Esophagus (tissue), 2 donors: ENCODE results near the gene DMRTA2. TPM values are rescaled to one million over a fixed set of nuclear protein-coding genes. Genes with fewer than 3 reads are reported as not detected.

Experiments
- H3K27ac ChIP-seq, 2 donors: one replicate each; pipeline ENCODE4 v1.5.1; 2013; ENCODE audit warnings: low read depth in 2 of 2, mild to moderate bottlenecking in 2 of 2, inconsistent platforms in 1 of 2, low read length in 1 of 2, moderate library complexity in 1 of 2
- H3K27me3 ChIP-seq, 2 donors: one replicate each; pipeline ENCODE4 v1.6.1; 2013; ENCODE audit warnings: low read length in 2 of 2, control low read depth in 1 of 2, mild to moderate bottlenecking in 1 of 2; ENCODE audit not compliant: insufficient read depth in 2 of 2, control insufficient read depth in 1 of 2
- H3K36me3 ChIP-seq, 2 donors: one replicate each; pipeline ENCODE4 v1.6.1; 2013; ENCODE audit warnings: low read length in 1 of 2; ENCODE audit not compliant: control insufficient read depth in 2 of 2, insufficient read depth in 2 of 2
- H3K4me1 ChIP-seq, 2 donors: one replicate each; pipeline ENCODE4 v1.6.1; 2013; ENCODE audit warnings: low read length in 1 of 2; ENCODE audit not compliant: control insufficient read depth in 2 of 2, insufficient read depth in 2 of 2
- H3K4me3 ChIP-seq, 2 donors: one replicate each; pipeline ENCODE4 v1.5.1; 2013; ENCODE audit warnings: low read length in 2 of 2, mild to moderate bottlenecking in 2 of 2, low read depth in 1 of 2, moderate library complexity in 1 of 2
- H3K9me3 ChIP-seq, 2 donors: one replicate each; pipeline ENCODE4 v1.6.1; 2013; ENCODE audit warnings: mild to moderate bottlenecking in 2 of 2, low read depth in 1 of 2, low read length in 1 of 2, moderate library complexity in 1 of 2; ENCODE audit not compliant: control insufficient read depth in 2 of 2, insufficient read depth in 1 of 2
- WGBS, 2 donors: extraction: QIAGEN DNeasy Blood & Tissue Kit; methylation state at CpG; one replicate each; pipeline ENCODE4 v1.1.7; 2013; 5-methylcytosine and 5-hydroxymethylcytosine counted together
- polyA plus RNA-seq, 2 donors: library from polyadenylated mRNA; stranded (reverse); fragments of 200-250 nt; gene quantifications; one replicate each; pipeline ENCODE4 v1.2.3, GENCODE V29; 2013
- donor health status: healthy with polysubstance abuse.
- donor health status: Bipolar disorder and iron deficiency.

DMRTA2 gene
- polyA plus RNA-seq, 2 donors = 0.98 to 1.5 TPM

DNA sequence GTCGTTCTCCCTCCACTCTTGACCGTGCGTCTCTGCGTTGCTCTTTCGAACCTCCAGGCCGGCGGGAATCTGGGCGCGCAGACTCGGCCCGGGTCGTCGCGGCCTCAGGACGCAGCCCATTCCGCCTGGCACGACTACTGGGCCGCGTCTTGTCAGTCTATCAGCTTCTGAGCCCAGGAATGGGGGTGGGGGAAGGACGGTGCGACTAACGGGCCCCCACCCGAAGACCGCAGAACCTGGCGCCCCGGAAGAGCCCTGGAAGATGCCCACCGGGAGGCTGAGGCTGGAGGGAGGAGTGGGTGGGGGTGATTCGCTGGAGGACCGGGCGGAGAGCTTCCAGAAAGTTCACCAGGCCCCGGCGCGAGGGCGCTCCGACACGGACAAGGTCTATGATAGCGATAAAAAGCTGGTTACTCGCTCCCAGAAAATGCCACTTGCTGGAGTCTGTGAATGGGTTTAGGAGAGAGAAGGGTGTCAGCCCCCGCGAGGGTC lies 1.7 kb upstream of the DMRTA2 start:
- Histone ChIP-seq H3K4me1 (peaks cover 3 to 17% of the 10 kb centered on the region in 2 donors), H3K27ac (no peak overlapping the region), H3K36me3 (no peaks in the 10 kb centered on the region)

DNA sequence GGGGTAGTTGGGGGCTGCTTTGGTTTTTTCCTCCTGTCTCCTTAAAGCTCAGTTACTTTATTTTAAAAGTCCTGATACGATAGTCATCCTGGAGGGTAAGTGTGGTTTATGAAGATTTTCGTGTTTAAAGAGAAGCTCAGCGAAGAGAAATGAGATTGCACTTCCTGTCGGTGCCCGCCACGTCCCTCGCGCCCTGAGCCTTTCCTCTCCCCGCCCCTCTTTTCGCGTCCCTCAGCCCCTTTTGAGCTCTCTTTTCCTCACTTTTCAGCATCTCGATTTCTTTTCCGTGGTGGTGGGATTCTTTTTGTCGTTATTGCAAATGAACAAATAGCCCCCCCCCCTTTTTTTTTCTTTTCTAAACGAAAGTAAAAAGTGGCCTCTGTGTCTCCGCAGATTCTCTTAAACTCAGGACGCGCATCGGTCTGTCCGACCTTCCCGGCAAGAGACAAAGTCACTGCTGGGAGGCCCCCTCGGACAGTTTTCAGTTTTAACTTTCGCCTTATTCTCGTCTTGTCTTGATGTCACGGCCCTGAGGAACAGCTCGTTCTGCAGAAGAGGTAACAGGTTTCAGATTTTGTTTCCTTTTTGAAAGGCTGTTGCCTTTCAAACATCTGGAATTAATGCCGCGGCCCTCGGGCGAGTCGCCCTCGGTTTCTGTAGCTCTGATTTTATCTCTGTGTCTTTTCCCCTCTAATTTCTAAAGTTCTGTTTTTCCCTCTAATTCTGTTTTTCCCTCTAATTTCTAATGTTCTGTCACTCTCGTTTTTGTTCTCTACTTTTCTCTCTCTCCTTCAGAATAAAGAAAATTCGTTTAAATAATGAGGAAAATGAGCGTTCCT lies 1.0 kb upstream of the DMRTA2 start:
- H3K27me3 ChIP-seq = peaks cover 0 to 37% of the 10 kb centered on the region in 2 donors
- H3K4me1 ChIP-seq = peaks cover 3 to 17% of the 10 kb centered on the region in 2 donors
- peak overlapping the region; percentile 52 to 65 for H3K4me3 ChIP-seq
- no peak overlapping the region for H3K27ac ChIP-seq
- 4 to 6% methylated on average over 35 of the region's 35 CpGs for WGBS, 2 donors
- no peaks in the 10 kb centered on the region for H3K36me3 ChIP-seq
- H3K9me3 ChIP-seq = peaks cover 0 to 10% of the 10 kb centered on the region in 2 donors

More for the DNA sequence above, 1.7 kb upstream of the DMRTA2 start:
- WGBS, 2 donors = 11 to 15% methylated on average over 40 of the region's 40 CpGs
- Histone ChIP-seq H3K9me3 (peaks cover 0 to 10% of the 10 kb centered on the region in 2 donors), H3K27me3 (peaks cover 0 to 37% of the 10 kb centered on the region in 2 donors), H3K4me3 (peak overlapping the region; percentile 38 to 65)

DNA sequence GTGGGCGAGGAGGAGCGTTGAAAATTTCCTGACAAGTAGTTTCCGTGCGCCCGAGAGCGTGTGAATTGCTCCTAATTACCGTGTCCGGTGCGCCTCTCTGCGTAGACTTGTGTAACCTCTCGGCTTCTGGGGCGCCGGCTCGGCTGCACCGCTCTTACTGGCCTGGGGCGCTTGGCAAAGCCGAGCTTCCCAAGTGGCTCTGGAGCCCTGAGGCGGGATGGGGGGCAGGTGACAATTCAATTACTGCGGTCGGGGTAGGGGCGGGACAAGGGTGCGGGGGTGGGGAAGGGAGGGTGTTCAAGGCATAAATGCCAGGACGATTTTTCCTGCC lies 392 bp upstream of the DMRTA2 start:
- Histone ChIP-seq H3K27ac (no peak overlapping the region), H3K27me3 (peaks cover 0 to 37% of the 10 kb centered on the region in 2 donors), H3K4me1 (peaks cover 3 to 17% of the 10 kb centered on the region in 2 donors), H3K36me3 (no peaks in the 10 kb centered on the region), H3K4me3 (peak overlapping the region; percentile 52 to 65), H3K9me3 (peaks cover 0 to 11% of the 10 kb centered on the region in 2 donors)
- 2 to 5% methylated on average over 23 of the region's 23 CpGs for WGBS, 2 donors

DNA sequence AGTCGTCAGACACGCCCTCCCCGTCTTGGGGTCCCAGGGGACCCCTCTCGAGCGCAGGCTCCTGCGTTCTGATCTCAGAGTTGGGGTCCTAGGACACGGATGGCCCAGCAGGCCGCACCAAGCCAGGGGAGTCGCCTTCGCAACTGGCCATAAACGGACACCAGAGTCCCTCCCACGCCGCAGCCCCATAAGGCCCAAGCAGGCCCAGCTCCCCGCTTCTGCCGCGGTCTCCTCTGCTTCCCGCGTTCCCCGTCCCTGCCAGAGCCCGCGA lies 633 bp downstream of the DMRTA2 start:
- Histone ChIP-seq H3K36me3 (no peaks in the 10 kb centered on the region), H3K27ac (no peak overlapping the region), H3K4me1 (peaks cover 3 to 17% of the 10 kb centered on the region in 2 donors), H3K4me3 (peak overlapping the region; percentile 52 to 65), H3K9me3 (peaks cover 0 to 13% of the 10 kb centered on the region in 2 donors), H3K27me3 (peaks cover 0 to 38% of the 10 kb centered on the region in 2 donors)
- WGBS, 2 donors = 8 to 9% methylated on average over 21 of the region's 21 CpGs

DNA sequence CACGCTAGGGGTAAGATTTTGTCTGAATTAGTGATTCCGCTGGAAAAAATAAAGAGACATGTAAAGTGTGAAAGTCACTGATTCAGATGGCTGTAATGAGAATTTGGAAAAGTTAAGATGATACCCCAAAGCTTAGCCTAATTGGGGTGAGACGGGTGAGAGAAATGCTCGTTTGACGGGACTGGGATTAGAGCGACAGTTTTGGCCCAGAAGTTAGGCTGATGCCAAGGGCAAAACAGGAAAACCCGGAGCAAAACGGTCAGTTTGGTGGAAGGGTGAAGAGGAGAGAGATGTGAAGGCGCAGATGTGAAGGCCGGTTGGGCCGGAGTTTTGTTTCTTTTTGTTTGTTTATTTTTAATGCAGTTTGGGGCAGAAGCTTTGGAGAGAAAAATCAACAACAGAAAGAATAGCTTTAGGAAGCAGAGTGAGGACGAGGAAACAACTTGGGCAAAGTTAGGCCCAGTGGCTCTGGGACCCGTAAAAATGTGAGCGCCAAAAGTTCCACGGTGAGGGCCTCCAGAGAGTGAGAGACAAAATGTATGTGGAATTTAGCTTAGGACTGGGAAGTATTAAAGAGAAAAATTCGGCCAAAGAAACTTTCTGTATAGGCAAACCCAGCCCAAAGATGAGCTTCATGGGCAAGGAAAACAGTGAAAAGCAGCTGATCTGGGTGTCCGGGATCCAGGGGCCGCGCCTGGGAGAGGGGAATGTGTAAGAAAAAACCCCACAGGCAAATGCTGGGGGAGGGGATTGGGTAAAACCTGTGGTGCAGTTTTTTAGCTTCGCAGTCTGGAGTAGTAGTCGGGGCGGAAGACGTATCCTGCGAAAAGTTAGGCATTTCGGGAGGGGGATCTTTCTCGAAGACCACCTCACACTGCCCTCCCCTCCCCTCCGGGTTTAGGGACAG lies 1.2 kb downstream of the DMRTA2 start:
- WGBS, 2 donors = 34 to 35% methylated on average over 27 of the region's 27 CpGs
- no peak overlapping the region for H3K27ac ChIP-seq
- H3K4me3 ChIP-seq = peak overlapping the region; percentile 52 to 65
- peaks cover 0 to 10% of the 10 kb centered on the region in 2 donors for H3K9me3 ChIP-seq
- peaks cover 4 to 13% of the 10 kb centered on the region in 2 donors for H3K4me1 ChIP-seq
- peaks cover 0 to 34% of the 10 kb centered on the region in 2 donors for H3K27me3 ChIP-seq
- H3K36me3 ChIP-seq = no peaks in the 10 kb centered on the region

DNA sequence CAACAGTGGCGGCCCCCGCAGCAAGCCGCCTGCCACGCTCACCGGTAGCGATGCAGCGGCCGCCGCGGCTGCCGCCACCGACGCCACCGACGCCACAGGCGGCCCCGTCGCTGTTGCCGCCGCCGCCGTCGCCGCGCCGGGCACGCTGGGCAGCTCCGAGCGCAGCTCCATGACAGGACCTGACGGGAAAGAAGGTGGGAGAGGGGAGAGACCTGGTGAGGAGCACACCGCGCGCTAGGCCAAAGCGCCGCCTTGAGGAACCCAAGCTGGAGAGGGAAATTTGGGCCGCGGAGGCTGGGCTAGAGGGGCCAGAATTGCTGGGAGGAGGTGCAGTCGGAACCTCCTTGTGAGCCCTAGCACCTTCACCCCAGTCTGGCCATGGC lies 1.9 kb downstream of the DMRTA2 start:
- 40 to 43% methylated on average over 36 to 38 of the region's 38 CpGs for WGBS, 2 donors
- H3K27ac ChIP-seq = no peak overlapping the region
- no peaks in the 10 kb centered on the region for H3K36me3 ChIP-seq
- H3K9me3 ChIP-seq = peaks cover 0 to 11% of the 10 kb centered on the region in 2 donors
- H3K4me1 ChIP-seq = peaks cover 8 to 11% of the 10 kb centered on the region in 2 donors
- H3K4me3 ChIP-seq = no peak overlapping the region
- H3K27me3 ChIP-seq = peaks cover 0 to 34% of the 10 kb centered on the region in 2 donors

DNA sequence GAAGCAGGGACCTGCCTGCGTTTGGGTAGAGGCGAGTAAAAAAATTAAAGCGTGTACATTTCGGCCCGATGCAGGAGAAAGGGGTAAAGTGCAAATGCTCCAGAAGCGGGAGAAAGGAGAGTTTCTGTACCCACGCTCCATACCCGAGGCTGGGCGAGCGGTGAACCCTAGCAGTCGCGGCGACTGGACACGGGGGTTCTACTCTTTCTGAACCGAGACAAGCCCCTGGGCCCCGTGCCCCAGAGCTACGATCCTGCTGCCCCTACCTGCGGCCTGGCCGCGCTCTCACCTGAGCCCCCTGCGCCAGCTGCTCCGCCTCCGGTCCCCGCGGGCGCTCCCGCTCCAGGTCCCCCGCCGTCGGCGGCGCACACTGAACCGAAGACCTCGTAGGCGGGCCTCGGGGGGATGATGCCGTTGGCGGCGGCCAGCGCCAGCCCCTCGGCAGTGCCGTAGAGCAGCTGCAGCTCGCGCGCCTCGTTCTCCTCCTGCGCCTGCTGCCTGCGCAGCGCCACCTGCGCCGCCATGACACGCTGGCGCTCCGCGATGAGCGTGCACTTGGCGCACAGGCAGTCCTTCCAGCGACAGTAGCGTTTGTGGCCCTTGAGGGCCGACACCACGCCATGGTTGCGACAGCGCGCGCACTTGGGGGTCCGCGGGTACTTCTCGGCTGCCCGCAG lies 2.4 kb downstream of the DMRTA2 start:
- peaks cover 0 to 34% of the 10 kb centered on the region in 2 donors for H3K27me3 ChIP-seq
- H3K36me3 ChIP-seq = no peaks in the 10 kb centered on the region
- WGBS, 2 donors = 21 to 40% methylated on average over 59 to 69 of the region's 69 CpGs
- no peak overlapping the region for H3K27ac ChIP-seq
- H3K9me3 ChIP-seq = peaks cover 0 to 11% of the 10 kb centered on the region in 2 donors
- no peak overlapping the region for H3K4me3 ChIP-seq
- H3K4me1 ChIP-seq = peaks cover 8 to 11% of the 10 kb centered on the region in 2 donors

DNA sequence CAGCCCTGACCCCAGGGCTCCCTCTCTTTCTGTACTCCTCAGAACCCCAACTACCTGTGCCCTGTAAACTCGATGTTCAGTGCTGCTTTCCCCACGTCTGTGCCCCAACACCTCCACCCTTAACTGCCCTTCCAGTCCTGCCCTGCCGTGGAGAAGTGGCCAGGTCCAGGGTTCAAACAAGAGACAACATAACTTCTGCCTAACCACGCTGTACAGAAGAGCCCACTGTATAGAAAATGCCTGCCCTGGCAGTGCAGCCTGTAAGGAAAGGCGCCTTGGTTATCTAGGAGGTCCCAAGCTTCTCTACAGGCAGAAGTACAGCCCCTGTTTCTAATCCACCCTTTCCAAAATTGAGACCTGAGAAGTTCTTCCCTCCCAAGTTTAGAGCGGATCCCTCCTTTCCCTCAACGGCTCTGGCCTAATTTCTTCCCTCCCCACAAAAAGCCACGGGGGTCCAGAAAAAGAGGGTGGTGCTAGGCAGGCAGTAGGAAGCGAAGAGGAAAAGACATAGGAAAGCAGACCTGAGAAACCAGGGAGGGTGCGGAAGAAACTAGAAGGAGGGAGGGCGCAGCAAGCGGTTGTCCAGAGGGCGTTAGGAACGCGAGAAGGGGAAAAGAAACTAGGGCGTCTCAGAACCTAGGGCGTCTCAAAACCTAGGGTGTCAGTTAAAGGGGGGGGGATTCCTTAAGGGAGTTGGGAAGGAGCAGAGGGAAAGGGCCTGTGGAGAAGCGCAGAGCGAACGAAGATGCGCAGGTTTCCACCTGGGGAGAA lies 3.2 kb downstream of the DMRTA2 start:
- H3K36me3 ChIP-seq = no peaks in the 10 kb centered on the region
- H3K27me3 ChIP-seq = peaks cover 0 to 33% of the 10 kb centered on the region in 2 donors
- whole genome bisulfite sequencing, 2 donors = 39 to 50% methylated on average over 21 of the region's 21 CpGs
- H3K4me1 ChIP-seq = peaks cover 8 to 9% of the 10 kb centered on the region in 2 donors
- H3K27ac ChIP-seq = no peak overlapping the region
- no peak overlapping the region for H3K4me3 ChIP-seq
- H3K9me3 ChIP-seq = peaks cover 5 to 11% of the 10 kb centered on the region in 2 donors
